ENCODE results near the gene UBL7. TPM values are rescaled to one million over a fixed set of nuclear protein-coding genes. Genes with fewer than 3 reads are reported as not detected.

The UBL7 gene
- total and polyA plus RNA-seq, 2 of the 8 experiments (the other 6 are each of a cell fraction or from before 2014, with no cell fraction given) = 71.5 to 183 TPM

- ChIA-PET CTCF (ENCODE audit: partially characterized antibody) (interaction anchor here (1.2 to 41.3 kb wide), 7 partner anchors 7 to 120 kb away, joined by 3 to 1311 read pairs (median 7); partner anchors contain the start of gene CYP11A1), POLR2A (ENCODE audit: partially characterized antibody) (interaction anchor here (0.8 to 1.7 kb wide), 3 partner anchors 9 to 20 kb away, joined by 3 to 5 read pairs (median 3); partner anchors contain the start of gene SEMA7A)
- Histone ChIP-seq H3K27ac (ENCODE audit: low read depth, low read length) (no peak overlapping the region), H4K5ac (ENCODE audit: insufficient read length, low read depth, low read length) (no peak overlapping the region), H4K8ac (ENCODE audit: extremely low read depth, insufficient read depth, low read length) (no peak overlapping the region), H4K20me1 (replicated peaks in 1 of 2; ENCODE audit: control insufficient read depth in 1 of 2, insufficient read depth in 2 of 2, low read length in 2 of 2) (peaks cover 0 to 2% of the 10 kb centered on the region in 2 experiments), H3K36me3 (ENCODE audit: control insufficient read depth in 2 of 4, insufficient read depth in 4 of 4, low read length in 3 of 4) (peaks cover 5 to 43% (median 17%) of the 10 kb centered on the region in 4 experiments; a peak in 7 of 8 replicates), H2BK15ac (ENCODE audit: low read length) (no peak overlapping the region), H3K23me2 (ENCODE audit: low read depth, low read length) (no peaks in the 10 kb centered on the region), H2BK120ac (replicated peaks; ENCODE audit: low read depth, low read length) (no peak overlapping the region), H3K9me3 (ENCODE audit: insufficient read depth in 2 of 2, low read depth in 1 of 2, low read length in 1 of 2) (no peaks in the 10 kb centered on the region), H3K56ac (replicated peaks; ENCODE audit: insufficient read length, low read depth, low read length) (no peak overlapping the region), H4K91ac (replicated peaks; ENCODE audit: insufficient read length, low read length) (no peak overlapping the region), H3K14ac (ENCODE audit: insufficient read length) (no peak overlapping the region), H3K4me2 (ENCODE audit: insufficient read depth in 1 of 2, low read depth in 2 of 2, low read length in 2 of 2) (no peak overlapping the region), H3K23ac (ENCODE audit: insufficient read length) (no peak overlapping the region), H3K4me1 (replicated peaks in 1 of 4; ENCODE audit: control insufficient read depth in 3 of 4, insufficient read depth in 4 of 4, low read length in 3 of 4) (no peaks in the 10 kb centered on the region; a peak in 1 of 7 replicates), H2AFZ (ENCODE audit: low read length) (no peak overlapping the region), H3K4ac (replicated peaks; ENCODE audit: insufficient read length, low read depth, low read length) (no peak overlapping the region), H3K27me3 (replicated peaks in 1 of 4; ENCODE audit: control insufficient read depth in 3 of 4, extremely low read depth in 1 of 4, insufficient read depth in 3 of 4, low read length in 3 of 4) (no peaks in the 10 kb centered on the region), H2BK5ac (ENCODE audit: low read depth, low read length) (no peak overlapping the region), H3K18ac (ENCODE audit: extremely low read depth, low read length) (no peak overlapping the region), H3K79me1 (ENCODE audit: low read depth, low read length) (no peaks in the 10 kb centered on the region; the same call in 1 of the 2 replicates), H3K4me3 (ENCODE audit: extremely low read depth in 1 of 4, insufficient read depth in 2 of 4, low read depth in 3 of 4, low read length in 4 of 4) (no peak overlapping the region), H2BK20ac (ENCODE audit: low read length) (no peak overlapping the region), H3K9ac (replicated peaks in 1 of 4; ENCODE audit: extremely low read depth in 1 of 4, low read depth in 3 of 4, low read length in 3 of 4) (no peak overlapping the region), H3K79me2 (ENCODE audit: control insufficient read depth in 1 of 2, insufficient read depth in 2 of 2, low read length in 2 of 2) (no peaks in the 10 kb centered on the region), H2AK5ac (ENCODE audit: low read depth, low read length) (no peak overlapping the region), H2BK12ac (ENCODE audit: low read depth, low read length) (no peak overlapping the region)
- DNase-seq (ENCODE audit: low read depth in 1 of 2, low spot score in 2 of 2) = no peak
- no peak for FAIRE-seq
- TF ChIP-seq EGR1 (IDR thresholded peaks at IDR 0.05; ENCODE audit: borderline replicate concordance, low read depth, low read length) (no peak), CTCF (IDR thresholded peaks at IDR 0.05; ENCODE audit: control extremely low read depth in 1 of 3, insufficient read depth in 1 of 3, low read depth in 1 of 3, low read length in 3 of 3) (no peak), TEAD4 (IDR thresholded peaks at IDR 0.05; ENCODE audit: low read depth, low read length) (no peak)
- WGBS, 2 experiments (ENCODE audit: extremely low coverage in 1 of 2, insufficient coverage in 1 of 2, insufficient read length in 1 of 2, insufficient replicate concordance in 2 of 2, low coverage in 1 of 2, low lambda C conversion rate in 2 of 2, missing lambda C conversion rate in 1 of 2) = 89% methylated on average over 7 of the region's 7 CpGs; no CpG with 5 or more reads in 1 of the 2 experiments
These were observed 11.9 kb downstream of the UBL7 start for GRCh38 chr15:74449095-74449494.

Measured in H1 (cell line).